ENCODE data around the gene NMNAT1.
"Not testable (repeated sequence)": the region's sequence is repeated elsewhere in the genome, so short reads cannot be mapped to it uniquely, and the experiment has no call there.

Gene NMNAT1

DNA sequence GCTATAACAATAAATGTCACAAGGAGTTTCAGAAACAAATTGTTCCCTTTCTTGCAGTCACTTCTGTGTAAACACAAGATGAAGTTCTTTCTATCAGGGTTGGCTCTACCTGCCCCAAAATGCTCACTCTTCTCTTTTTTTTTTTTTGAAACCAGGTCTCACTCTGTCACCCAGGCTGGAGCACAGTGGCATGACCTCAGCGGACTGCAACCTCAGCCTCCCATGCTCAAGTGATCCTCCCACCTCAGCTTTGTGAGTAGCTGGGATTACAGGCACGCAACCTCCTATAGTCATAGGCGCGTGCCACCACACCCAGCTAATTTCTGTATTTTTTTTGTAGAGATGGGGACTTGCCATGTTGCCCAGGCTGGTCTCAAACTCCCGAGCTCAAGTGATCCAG, 22.7 kb upstream of the NMNAT1 start:
- no peak for DNase-seq (ENCODE audit: low read depth, low spot score)

DNA sequence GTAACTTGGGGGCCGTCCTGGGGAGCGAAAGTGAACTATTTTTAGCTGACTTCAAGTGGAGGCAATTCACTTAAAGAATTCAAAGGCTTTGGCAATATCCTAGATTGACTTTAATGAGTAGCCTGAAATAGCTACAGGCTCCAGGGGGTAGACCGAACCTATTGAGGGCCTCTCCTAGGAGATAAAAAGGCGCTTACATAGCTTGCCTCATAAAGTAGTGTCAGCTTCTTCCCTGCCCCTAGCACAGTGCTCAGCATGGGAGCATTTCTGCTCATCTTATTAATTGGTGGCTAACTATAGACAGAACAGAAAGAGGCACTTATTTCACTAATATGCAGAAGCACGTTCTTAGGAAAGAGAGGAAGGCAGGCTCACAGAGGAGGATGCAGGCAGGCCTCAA, 20.9 kb upstream of the NMNAT1 start:
- DNase-seq (ENCODE audit: low read depth, low spot score): no peak

DNA sequence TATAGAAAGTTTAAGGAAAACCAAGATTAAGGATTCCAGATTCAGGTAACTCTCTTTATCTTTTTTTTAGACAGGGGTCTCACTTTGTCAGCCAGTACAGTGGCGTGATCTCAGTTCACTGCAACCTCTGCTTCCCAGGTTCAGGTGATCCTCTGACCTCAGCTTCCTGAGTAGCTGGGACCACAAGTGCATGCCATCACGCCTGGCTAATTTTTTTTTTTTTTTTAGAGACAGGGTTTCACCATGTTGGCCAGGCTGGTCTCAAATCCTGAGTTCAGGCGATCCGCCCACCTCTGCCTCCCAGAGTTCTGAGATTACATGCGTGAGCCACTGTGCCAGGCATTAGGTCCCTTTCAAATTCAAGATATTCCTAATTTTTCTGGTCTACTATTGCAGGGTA, 16.0 kb upstream of the NMNAT1 start:
- no peak for DNase-seq (ENCODE audit: low read depth, low spot score)

DNA sequence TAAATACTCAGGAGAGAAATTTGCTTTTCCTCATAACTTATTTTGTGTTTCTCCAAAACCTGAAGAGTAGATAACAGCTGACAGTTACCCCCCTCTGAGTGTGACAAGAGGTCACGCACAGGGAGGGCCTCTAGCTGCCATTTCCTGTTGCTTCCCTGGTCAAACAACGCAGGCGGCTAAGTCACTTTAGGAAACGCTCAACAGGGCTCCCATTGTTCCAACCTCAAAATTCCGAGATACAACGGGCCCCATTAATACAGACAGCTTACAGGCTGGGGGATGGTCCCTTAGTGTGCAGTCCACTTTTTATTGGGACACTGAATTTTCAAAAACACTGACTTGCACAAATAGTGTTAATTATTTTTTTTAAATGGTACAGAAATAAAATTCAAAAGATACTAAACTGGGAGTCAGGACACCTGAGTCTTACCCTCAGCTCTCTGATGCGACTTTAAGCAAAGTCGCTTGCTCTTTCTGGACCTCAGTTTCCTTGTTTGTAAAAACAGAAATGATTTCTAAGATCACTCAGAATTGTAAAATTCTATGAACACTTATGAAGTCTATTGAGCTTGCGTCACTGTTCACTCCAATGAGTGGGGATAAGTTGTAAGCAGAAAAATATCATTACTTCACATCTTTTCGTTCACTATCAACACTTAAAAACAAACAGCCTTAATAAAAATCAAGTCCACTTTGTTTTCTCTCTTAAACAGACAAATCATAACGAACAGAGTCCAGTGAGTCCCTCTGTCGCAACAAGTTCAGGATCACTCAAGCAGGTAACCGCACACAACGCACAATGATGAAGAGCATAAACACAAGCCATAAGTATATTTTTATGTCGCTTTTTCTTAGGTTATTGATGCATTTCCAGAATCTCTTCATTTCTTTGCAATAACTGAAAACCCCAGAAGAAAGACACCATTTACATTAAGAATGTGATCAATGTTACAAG, 13.6 kb upstream of the NMNAT1 start:
- no peak for DNase-seq (ENCODE audit: low read depth, low spot score)

DNA sequence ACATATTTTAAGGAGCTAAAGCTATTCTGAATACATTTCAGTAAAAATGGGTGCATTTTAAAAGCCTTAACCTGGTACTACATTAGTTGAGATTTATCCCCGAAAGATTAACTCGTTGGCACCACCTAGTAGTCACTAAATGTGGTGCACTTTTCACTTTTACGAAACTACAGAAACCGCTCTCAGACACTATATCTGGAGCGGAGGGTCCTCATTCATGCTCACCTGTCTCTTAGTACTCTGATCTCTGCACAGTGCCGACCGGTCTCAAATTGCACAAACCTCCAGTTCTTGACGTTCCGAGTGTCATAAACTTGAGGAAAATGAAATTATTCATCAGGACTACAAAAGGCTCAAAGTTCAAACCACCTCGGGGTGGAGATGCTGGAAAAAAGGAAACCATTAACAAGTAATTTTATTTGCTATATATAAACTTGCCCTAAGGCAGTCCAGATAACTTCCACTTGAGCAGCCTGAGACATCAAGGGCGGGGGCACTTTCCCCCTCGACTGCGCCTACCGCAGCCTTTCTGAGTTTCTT, 806 bp upstream of the NMNAT1 start:
- no peak for DNase-seq (ENCODE audit: low read depth, low spot score)

DNA sequence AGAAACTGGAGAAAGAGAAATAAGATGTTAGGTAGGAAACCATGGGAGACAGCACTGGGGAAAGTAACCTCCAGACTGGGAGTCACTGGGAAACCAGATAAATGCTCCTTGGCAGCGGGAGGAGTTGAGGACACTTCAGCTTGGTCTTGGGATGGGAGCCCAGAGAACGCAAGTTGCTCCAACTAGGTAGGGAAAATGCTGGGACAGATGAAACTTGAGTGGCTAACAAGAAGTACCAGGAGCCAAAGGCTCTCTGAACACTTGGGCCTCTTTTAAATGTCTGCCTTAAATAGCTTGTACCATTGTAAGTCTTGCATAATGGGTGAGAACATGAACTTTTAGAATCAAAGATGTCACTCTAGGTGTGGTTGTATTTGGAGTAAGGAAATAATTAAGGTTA, 3.0 kb downstream of the NMNAT1 start:
- no peak for DNase-seq (ENCODE audit: low read depth, low spot score)

DNA sequence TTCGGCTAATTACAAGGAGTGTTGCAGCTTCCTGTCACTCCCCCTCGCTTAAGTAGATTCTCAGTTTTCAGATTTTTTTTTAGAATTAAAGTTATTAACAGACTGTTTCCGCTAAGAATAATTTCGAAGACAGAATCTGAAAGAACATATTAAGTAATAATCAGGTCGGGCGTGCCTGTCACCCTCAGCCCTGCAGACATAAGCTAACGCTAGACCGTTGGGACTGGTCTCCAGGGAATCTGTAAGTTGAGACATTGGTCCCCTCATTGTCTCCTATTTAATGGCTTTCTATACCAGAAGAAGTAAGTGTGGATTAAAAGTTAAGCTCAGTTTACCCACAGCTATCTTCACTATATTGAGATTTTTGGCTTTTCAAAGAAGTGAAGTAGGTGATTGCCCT, 14.5 kb downstream of the NMNAT1 start:
- DNase-seq (ENCODE audit: low read depth, low spot score): no peak

DNA sequence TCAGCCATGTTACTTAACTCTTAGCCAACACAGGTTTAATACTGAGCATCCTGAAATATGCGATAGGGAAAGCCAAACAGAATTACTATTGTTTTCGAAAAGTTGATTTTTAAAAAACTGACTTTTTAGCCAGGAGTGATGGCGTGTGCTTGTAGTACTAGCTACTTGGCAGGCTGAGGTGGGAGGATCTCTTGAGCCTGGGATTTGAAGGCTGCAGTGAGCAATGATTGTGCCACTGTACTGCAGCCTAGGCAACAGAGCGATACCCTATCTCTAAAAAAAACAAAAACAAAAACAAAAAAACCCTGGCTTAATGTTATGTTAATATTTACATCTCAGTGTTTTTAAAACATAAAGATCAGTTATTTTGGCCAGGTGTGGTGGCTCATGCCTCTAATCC, 16.7 kb downstream of the NMNAT1 start:
- no peak for DNase-seq (ENCODE audit: low read depth, low spot score)

DNA sequence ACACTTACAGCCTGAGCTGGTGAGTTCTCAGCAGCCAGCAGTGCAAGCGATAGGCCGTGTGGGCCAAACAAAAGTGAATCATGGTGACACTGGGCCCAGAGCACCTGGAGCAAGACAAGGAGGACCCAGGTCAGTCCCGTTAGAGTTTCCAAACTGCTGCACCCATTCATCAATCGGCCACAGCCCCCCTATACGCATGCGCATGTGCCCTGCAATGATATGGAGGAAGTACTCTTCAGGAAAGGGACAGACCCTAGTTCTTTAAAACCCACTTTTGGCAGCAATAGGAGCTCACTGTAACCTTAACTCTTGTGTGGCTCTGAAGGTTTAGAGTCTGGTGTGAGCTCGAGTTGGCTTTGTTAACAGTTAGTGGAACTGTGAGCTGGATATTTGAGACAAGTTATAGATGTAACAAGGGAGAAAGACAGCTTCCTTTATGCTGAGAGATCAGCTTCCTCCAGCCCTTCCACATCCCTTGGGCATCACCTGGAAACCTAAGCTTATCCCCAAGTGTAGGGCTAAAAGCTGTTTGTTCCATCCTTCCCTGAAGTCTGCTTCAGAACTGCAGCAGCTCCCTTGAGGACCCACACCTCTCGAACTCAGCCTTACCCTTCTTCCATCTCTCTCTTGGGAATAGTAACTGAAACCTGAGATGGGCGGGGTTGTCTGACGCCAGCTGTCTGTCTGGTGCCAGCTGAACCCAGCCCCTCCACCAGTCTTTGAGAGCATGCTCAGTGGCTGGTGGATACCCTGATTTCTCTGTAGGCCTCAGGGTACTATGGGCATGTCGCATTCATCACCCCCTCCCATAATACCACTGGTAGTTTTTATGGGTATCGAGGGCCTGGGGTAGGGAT, 17.7 kb downstream of the NMNAT1 start:
- no peak for DNase-seq (ENCODE audit: low read depth, low spot score)

DNA sequence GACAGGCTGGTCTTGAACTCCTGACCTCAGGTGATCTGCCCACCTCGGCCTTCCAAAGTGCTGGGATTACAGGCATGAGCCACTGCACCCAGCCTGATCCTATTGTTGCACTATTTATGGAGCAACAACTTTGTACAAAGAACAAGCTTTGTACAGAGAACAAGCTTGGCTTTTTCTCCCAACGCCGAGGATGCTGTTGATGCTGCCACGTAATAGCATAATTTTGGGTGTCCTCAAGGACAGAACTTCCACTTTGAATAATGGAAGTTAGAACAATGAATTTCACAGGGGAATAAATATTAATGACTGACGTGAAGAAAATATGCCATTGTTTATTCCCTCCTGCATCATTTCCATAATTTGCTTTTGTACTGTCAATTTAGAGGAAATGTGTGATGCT, 41.0 kb downstream of the NMNAT1 start:
- DNase-seq (ENCODE audit: low read depth, low spot score): no peak

DNA sequence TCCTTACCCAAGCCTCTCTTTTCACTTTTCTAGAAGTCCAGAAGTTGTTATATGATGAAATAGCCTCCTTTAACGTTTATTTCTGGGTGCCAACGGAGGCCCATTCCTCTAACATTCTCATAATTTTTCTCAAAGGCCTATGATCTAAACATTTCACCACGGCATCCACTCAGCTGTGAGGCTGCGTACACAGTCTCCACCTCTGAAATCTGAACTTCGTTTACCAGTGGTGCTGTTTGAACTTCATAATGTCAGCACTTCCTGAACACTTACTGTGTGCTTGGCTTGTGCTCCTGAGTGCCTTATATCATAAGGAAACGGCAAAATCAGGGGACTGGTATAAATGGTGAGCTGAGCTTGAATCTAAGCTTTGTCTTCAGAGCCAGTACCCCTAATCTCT, 41.7 kb downstream of the NMNAT1 start:
- no peak for DNase-seq (ENCODE audit: low read depth, low spot score)

DNA sequence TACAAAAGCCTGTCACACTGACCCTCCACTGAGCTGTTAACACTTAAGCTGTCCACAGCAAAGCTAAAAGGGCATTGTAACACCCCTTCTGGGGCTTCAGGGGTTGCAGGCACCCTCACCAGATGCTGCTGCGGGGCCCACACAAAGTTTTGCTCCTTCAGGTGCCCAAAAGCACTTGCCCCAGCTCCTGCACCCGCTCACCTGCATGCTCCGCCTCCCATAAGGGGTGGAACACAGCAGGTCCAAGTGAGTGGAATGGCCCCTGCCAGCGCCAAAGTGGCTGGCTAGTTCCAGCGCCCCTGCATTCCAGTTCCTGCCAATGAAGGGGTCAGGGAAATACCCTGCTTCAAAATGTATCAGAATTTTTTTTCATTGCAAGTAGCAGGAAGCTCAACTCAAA, 46.5 kb downstream of the NMNAT1 start:
- no peak for DNase-seq (ENCODE audit: low read depth, low spot score)

DNA sequence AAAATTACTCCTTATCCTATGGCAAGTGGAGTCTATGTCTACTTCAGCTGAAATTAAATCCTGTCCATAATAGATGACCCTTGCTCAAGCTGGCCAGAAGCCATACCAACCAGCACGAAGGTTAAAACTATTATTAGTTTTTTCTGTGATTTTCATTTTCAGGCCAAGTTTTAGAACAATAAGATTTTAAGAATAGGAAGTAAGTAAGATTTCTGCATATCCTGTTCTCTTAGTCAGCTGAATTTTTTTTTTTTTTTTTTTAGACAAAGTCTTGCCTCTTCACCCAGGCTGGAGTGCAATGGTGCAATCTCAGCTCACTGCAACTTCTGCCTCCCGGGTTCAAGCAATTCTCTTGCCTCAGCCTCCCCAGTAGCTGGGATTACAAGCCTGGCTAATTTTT, 47.7 kb downstream of the NMNAT1 start:
- DNase-seq (ENCODE audit: low read depth, low spot score): no peak

DNA sequence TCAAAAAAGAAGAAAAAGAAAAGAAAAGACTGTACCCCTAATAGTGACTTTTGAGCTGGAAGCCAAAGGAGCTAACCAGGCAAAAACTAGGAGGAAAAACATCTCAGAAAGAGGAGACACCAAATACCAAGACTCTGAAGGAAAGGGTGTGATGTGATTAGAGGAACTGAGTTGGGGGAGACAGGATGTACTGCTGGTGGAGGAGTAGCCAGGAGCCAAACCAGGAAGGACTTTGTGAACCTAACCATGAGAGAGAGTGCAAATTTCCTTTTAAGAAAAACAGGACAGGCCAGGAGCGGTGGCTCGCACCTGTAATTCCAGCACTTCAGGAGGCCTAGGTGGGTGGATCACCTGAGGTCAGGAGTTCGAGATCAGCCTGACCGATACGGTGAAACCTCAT, 49.6 kb downstream of the NMNAT1 start:
- DNase-seq (ENCODE audit: low read depth, low spot score): no peak

DNA sequence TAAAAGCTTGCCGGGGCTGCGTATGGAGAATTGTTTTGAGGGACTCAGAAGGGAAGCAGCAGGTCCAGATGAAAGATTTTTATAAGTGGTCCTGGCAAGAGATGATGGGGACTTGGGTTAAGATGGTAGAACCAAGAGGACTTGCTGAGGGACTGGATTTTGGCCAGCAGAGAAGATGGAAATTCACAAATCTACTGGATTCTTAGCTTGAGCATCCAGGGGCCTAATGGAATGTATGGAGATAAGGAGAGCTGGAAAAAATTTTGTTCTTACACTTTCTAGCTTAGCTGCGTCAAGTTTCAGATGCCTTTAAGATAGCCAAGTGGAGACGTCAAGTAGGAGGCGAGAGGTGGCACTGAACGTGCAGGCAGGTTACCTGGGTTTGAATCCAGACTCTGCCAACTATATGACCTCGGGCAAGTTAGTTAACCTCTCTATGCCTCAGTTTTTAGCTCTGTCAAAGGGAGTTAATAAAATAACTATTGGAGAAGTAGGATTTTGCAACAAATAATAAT, 50.3 kb downstream of the NMNAT1 start:
- no peak for DNase-seq (ENCODE audit: low read depth, low spot score)

DNA sequence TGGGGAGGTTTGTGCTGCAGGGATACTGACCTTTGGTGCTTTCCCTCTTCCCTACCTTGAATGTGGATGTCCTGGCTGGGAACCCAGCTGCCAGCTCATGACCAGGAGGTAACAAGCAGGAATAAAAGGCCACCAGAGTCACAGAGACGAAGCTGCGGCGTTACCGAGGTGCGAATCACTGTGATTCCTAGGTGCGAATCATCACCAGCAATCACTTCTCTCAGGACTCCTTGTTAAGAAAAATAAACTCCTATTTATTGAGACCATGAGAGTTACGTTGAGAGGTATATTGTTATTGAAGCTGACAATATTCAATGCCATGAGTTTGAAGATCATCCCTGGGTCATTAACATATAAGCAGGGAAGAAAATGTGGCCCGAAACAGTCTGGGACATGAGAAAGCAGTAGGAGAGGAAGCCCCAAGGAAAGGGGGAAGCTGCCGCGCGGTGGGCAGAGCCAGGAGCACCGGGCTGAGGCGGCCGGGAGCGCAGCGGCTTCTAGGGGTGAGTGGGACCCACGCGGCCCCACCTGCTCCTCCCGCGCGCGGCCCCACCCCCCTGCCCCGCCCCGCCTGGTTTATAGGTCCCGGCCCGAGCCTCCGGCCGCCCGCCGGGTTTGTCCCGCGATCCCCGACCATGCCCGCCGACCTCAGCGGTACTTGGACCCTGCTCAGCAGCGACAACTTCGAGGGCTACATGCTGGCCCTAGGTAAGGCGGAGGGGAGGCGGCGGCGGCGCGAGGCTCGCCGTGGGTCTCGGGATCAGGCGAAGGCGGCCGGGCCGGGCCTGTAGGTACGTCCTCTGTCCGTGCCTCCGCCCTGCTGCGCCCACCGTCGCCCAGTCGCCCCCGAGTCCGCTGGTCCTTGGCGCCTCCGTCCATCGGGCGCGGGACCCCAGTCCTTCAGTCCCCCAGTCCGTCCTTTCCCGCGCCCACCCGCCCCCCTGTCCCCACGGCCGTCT, 53.6 kb downstream of the NMNAT1 start, which contains the start of gene RBP7:
Gene RBP7 (plus strand): TSS at position 605 of the 959 bp plus-strand sequence. CDS start 31 bp downstream, at position 636.
- no peak for DNase-seq (ENCODE audit: low read depth, low spot score)

DNA sequence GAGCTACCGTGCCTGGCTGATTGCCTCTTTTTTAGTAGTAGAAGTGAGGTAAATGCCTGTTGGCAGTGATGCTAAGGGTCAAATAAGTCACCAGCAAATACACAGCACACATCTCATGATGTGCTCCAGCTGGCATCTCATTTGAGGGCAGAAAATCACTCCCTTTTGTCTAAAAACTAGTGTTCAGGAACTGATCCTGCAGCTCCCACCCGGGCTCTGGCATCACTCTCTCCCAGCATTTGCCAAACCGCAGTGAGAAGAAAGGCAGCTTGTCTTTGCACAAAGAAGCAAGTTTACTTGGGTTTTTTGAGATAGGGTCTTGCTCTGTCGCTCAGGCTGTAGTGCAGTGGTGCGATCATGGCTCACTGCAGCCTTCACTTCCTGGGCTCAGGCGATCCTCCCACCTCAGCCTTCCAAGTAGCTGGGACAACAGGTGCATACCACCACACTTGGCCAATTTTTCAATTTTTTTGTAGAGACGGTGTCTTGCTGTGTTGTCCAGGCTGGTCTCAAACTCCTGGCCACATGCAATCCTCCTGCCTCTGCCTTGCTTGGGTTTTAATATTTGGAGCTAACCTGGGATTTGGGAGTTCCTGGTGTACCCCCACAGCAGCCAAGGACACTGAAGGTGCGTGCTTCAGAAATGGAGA, 57.9 kb downstream of the NMNAT1 start:
- DNase-seq (ENCODE audit: low read depth, low spot score): no peak

DNA sequence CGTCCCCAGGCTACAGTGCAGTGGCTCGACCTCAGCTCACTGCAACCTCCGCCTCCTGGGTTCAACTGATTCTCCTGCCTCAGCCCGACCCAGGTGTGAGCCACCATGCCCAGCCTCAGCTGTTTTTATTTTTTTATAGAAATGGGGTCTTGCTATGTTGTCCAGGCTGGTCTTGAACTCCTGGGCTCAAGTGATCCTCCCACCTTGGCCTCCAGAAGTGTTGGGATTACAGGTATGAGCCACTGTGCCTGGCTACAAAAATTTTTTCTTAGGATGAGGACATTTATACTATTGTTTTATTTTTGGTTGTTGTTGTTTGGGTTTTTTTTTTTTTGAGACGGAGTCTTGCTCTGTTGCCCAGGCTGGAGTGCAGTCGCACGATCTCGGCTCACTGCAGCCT, 62.0 kb downstream of the NMNAT1 start:
- DNase-seq (ENCODE audit: low read depth, low spot score): not testable (repeated sequence)

DNA sequence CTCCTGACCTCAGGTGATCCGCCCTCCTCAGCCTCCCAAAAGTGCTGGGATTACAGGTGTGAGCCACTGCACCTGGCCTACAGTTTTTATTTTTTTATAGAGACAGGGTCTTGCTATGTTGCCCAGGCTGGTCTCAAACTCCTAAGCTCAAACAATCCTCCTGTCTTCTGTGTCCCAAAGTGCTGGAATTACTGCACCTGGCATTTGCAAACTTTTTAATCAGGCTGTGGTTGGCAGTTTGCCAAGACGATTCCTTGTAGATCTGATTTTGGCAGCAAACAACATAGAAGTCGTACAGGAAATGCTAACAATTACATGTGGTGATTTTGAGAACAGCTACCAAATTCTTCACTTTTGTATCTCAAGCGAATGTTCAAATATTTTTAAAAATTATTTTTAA, 63.9 kb downstream of the NMNAT1 start:
- DNase-seq (ENCODE audit: low read depth, low spot score): no peak

DNA sequence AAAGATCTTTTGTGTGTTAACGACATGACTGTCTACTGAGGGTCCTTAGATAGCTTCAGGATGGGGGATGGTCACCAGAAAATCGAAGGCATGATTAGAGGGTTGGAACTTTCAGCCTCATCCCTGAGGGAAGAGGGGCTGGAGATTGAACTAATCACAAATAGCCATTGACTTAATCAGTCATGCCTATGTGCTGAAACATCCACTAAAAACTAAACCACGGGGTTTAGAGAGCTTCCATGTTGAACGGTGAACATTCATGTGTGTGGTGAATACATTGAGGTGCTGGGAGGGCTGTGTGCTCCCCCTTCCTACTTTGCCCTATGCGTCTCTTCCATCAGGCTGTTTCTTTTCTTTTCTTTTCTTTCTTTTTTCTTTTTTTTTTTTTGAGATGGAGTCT, 70.7 kb downstream of the NMNAT1 start:
- no peak for DNase-seq (ENCODE audit: low read depth, low spot score)

Measured in brain pericyte (primary cell).